Esophagus (tissue), 2 donors: ENCODE data around the gene SLC19A1. TPM values are rescaled to one million over a fixed set of nuclear protein-coding genes. Genes with fewer than 3 reads are reported as not detected.

ENCODE experiments used
- H3K27ac ChIP-seq, 2 donors: one replicate each; pipeline ENCODE4 v1.5.1; 2013; ENCODE audit warnings: low read depth in 2 of 2, mild to moderate bottlenecking in 2 of 2, inconsistent platforms in 1 of 2, low read length in 1 of 2, moderate library complexity in 1 of 2
- H3K27me3 ChIP-seq, 2 donors: one replicate each; pipeline ENCODE4 v1.6.1; 2013; ENCODE audit warnings: low read length in 2 of 2, control low read depth in 1 of 2, mild to moderate bottlenecking in 1 of 2; ENCODE audit not compliant: insufficient read depth in 2 of 2, control insufficient read depth in 1 of 2
- H3K36me3 ChIP-seq, 2 donors: one replicate each; pipeline ENCODE4 v1.6.1; 2013; ENCODE audit warnings: low read length in 1 of 2; ENCODE audit not compliant: control insufficient read depth in 2 of 2, insufficient read depth in 2 of 2
- H3K4me1 ChIP-seq, 2 donors: one replicate each; pipeline ENCODE4 v1.6.1; 2013; ENCODE audit warnings: low read length in 1 of 2; ENCODE audit not compliant: control insufficient read depth in 2 of 2, insufficient read depth in 2 of 2
- H3K4me3 ChIP-seq, 2 donors: one replicate each; pipeline ENCODE4 v1.5.1; 2013; ENCODE audit warnings: low read length in 2 of 2, mild to moderate bottlenecking in 2 of 2, low read depth in 1 of 2, moderate library complexity in 1 of 2
- H3K9me3 ChIP-seq, 2 donors: one replicate each; pipeline ENCODE4 v1.6.1; 2013; ENCODE audit warnings: mild to moderate bottlenecking in 2 of 2, low read depth in 1 of 2, low read length in 1 of 2, moderate library complexity in 1 of 2; ENCODE audit not compliant: control insufficient read depth in 2 of 2, insufficient read depth in 1 of 2
- WGBS, 2 donors: extraction: QIAGEN DNeasy Blood & Tissue Kit; methylation state at CpG; one replicate each; pipeline ENCODE4 v1.1.7; 2013; 5-methylcytosine and 5-hydroxymethylcytosine counted together
- polyA plus RNA-seq, 2 donors: library from polyadenylated mRNA; stranded (reverse); fragments of 200-250 nt; gene quantifications; one replicate each; pipeline ENCODE4 v1.2.3, GENCODE V29; 2013
- donor health status: healthy with polysubstance abuse.
- donor health status: Bipolar disorder and iron deficiency.

The SLC19A1 gene
- polyA plus RNA-seq, 2 donors: 3.1 to 3.5 TPM

- Histone ChIP-seq H3K4me1 (peaks cover 3 to 16% of the 10 kb centered on the region in 2 donors), H3K4me3 (no peak overlapping the region), H3K9me3 (peaks cover 0 to 2% of the 10 kb centered on the region in 2 donors), H3K36me3 (peaks cover 0 to 15% of the 10 kb centered on the region in 2 donors), H3K27ac (no peak overlapping the region), H3K27me3 (no peaks in the 10 kb centered on the region)
- WGBS, 2 donors: 93% methylated on average over 42 to 43 of the region's 43 CpGs
These were observed 67.1 kb downstream of the SLC19A1 start for GRCh38 chr21:45475004-45475685.

DNA sequence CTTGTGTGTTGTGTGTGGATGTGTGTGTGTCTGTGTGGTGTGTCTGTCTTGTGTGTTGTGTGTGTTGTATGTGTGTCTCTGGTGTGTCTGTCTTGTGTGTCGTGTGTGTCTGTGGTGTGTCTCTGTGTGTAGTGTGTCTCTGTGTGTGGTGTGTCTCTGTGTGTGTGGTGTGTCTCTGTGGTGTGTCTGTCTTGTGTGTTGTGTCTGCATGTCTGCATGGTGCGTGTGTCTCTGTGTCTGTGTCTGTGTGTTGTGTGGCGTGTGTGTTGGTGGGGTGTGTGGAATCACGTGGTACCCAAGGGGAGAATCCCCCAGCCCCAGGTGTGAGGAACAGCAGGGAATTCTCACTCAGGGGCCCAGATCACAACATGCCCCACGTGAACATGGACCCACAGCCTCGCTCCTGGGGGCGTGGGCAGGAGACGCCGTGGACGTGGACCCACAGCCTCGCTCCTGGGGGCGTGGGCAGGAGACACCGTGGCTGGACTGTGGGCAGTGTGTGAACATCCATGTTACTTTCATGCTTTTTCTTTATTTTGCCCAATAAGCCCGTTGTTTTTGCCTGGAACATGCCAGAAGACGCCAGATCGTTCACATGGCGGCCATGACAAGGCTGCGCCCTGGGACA lies 67.8 kb downstream of the SLC19A1 start:
- Histone ChIP-seq H3K36me3 (peaks cover 0 to 13% of the 10 kb centered on the region in 2 donors), H3K4me3 (no peak overlapping the region), H3K4me1 (peaks cover 3 to 16% of the 10 kb centered on the region in 2 donors), H3K9me3 (peaks cover 0 to 2% of the 10 kb centered on the region in 2 donors), H3K27ac (no peak overlapping the region), H3K27me3 (no peaks in the 10 kb centered on the region)
- WGBS, 2 donors: 92 to 96% methylated on average over 18 of the region's 18 CpGs

- Histone ChIP-seq H3K4me1 (peaks cover 3 to 11% of the 10 kb centered on the region in 2 donors), H3K27ac (no peak overlapping the region), H3K4me3 (no peak overlapping the region), H3K27me3 (no peaks in the 10 kb centered on the region), H3K36me3 (peaks cover 0 to 9% of the 10 kb centered on the region in 2 donors), H3K9me3 (peaks cover 0 to 2% of the 10 kb centered on the region in 2 donors)
- 88 to 90% methylated on average over 24 of the region's 24 CpGs for WGBS, 2 donors
These were observed 68.5 kb downstream of the SLC19A1 start for GRCh38 chr21:45473496-45474322.

DNA sequence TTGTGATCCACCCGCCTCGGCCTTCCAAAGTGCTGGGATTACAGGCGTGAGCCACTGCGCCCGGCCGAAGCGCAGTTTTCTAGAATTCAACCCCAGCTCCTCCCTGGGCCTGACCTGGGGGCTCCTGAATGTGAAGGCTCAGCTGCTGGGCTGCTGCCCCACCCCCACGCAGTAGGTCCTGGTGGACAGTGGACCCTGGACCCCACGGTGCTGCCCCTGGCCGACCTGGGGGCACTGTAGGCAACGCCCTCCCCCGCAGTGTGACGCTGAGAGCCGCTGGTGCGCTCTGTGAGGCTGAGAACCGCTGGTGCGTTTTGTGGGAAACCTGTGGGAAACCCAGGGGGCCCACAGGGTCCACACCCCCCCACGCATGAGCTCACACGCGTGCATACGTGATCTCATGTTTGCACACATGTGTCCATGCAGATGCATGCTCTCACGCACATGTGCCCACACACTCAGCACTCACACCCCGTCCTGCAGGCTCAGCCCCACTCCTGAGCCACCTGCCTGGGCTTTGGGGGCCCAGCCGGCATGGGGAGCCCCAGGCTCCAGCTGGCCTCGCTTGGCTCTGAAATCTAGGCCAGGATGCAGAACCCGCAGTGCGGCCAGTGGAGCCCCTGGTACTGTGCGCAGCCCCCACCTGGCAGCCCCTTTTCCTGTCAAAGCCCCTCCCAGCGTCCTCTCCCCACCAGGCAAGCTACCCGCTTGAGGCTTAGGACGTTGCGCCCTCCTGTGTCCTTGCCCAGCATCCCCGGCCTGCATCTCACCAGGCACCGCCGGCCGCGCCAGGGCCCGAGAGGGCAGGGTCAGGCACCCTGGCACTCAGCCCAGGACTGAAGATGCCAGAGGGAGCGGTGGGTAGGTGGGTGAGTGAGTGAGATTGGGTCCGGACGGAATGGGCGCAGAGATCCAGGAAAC lies 69.5 kb downstream of the SLC19A1 start:
- Histone ChIP-seq H3K27ac (no peak overlapping the region), H3K4me1 (peaks cover 3 to 8% of the 10 kb centered on the region in 2 donors)
- WGBS, 2 donors: 85% methylated on average over 41 to 42 of the region's 42 CpGs

DNA sequence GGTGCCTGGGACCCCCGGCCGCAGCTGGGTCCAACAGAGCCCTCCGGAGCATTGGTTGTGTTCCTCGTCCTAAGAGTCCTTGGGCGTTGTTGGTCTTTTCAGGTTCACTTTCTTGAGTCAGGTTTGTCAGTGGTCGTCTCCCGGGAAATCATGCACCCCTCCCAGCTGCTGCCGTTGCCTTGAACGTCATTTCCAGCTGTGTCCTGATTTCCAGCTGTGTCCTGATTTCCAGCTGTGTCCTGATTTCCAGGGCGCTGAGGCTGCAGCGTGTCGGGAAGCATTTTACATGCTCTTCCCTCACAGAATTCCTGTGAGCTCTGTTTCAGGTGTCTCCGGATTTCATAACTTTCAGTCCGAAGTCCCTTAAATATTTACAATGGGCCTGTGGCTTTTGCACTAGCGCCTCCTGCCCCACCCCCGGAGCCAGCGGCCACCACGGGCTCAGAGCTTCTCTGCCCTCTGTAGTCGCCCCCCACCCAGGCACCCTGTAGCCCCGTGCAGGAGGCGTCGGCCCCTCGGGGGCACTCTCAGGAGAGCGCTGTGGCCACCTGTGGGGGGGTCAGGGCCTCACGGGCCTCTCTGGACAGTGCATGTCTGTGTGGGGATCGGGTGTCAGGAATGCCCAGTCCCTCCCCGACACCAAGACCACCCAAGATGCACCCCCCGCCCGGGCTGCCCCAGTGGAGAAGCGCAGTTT lies 70.6 kb downstream of the SLC19A1 start:
- Histone ChIP-seq H3K4me1 (peaks cover 5 to 12% of the 10 kb centered on the region in 2 donors), H3K36me3 (peaks cover 0 to 9% of the 10 kb centered on the region in 2 donors), H3K4me3 (no peak overlapping the region), H3K27ac (peak overlapping the region; percentile 81), H3K27me3 (no peaks in the 10 kb centered on the region), H3K9me3 (peaks cover 0 to 2% of the 10 kb centered on the region in 2 donors)
- 38 to 40% methylated on average over 30 of the region's 30 CpGs for WGBS, 2 donors

More for the DNA sequence above, 69.5 kb downstream of the SLC19A1 start:
- peaks cover 0 to 9% of the 10 kb centered on the region in 2 donors for H3K36me3 ChIP-seq
- H3K4me3 ChIP-seq: no peak overlapping the region
- peaks cover 0 to 2% of the 10 kb centered on the region in 2 donors for H3K9me3 ChIP-seq
- no peaks in the 10 kb centered on the region for H3K27me3 ChIP-seq

DNA sequence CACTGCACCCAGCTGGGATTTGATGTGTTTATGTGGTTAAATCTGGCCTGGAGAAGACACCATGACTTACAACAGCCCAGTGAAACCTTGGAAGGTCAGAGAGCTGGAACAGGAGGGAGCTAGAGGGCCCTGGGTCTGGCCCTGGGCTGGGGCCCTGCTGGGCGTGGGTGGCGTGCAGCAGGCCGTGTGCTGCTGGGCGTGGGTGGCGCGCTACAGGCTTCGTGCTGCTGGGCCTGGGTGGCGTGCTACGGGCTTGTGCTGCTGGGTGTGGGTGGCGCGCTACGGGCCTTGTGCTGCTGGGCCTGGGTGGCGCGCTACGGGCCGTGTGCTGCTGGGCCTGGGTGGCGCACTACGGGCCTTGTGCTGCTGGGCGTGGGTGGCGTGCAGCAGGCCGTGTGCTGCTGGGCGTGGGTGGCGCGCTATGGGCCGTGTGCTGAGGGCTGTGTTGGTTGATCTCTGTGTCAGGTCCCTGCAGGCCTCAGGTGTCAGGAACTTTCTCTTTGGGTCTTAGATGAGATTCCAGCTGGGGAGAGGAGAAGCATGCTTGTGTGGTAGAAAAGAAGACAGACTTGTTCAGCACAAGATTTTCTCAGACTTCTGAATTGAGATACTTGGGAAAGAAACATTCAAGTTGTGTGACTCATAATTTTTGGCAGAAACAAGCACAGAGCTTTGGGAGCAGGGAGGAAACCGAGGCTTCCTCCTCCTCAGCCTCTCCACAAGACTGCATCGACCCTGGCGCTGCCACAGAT lies 71.3 kb downstream of the SLC19A1 start:
- peak overlapping the region; percentile 81 to 87 for H3K27ac ChIP-seq
- H3K4me3 ChIP-seq: no peak overlapping the region
- H3K4me1 ChIP-seq: peaks cover 5 to 13% of the 10 kb centered on the region in 2 donors
- 21 to 43% methylated on average over 28 of the region's 28 CpGs for WGBS, 2 donors
- no peaks in the 10 kb centered on the region for H3K27me3 ChIP-seq
- H3K36me3 ChIP-seq: peaks cover 0 to 9% of the 10 kb centered on the region in 2 donors
- peaks cover 0 to 2% of the 10 kb centered on the region in 2 donors for H3K9me3 ChIP-seq

DNA sequence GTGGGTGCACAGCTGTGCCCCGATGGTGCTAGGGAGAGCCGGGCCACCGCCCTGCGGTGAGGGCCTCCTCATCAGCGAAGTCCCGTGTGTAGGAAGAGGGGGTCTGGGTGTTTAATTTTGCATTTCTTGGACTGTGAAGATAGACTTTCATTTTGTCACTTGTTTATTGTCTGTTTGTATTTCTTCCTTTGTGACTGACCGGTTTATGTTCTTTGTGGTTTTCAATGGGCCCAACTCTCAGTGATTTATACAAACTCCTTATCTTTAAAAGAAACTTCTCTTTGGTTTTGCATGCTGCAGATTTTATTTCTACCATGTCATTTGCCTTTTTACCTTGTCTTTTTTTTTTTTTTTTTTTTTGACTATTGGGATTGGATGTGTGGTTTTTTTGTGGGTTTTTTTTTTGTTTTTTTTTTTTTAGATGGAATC lies 72.1 kb downstream of the SLC19A1 start:
- Histone ChIP-seq H3K4me1 (peaks cover 5 to 13% of the 10 kb centered on the region in 2 donors), H3K9me3 (peaks cover 0 to 2% of the 10 kb centered on the region in 2 donors), H3K27ac (peak overlapping the region; percentile 29 to 56), H3K27me3 (no peaks in the 10 kb centered on the region), H3K36me3 (peaks cover 0 to 6% of the 10 kb centered on the region in 2 donors), H3K4me3 (no peak overlapping the region)
- WGBS, 2 donors: 81 to 87% methylated on average over 7 of the region's 7 CpGs
